Panc1 (cell line): ENCODE data around the gene PLCB4. TPM values are rescaled to one million over a fixed set of nuclear protein-coding genes. Genes with fewer than 3 reads are reported as not detected.

Experiments used
- ATAC-seq: fragments of 200-7000 bp; cut with Tn5 transposase; 2 replicates; pipeline ENCODE4 v1.9.1; 2020; ENCODE audit warnings: mild to moderate bottlenecking, moderate library complexity
- BruUV-seq: library from RNA; stranded (reverse); fragments of 400-500 nt; replicated peaks from 2 replicates; lab custom pipeline; 2021; lab: Mats Ljungman, UMichigan
- CTCF ChIA-PET: fragments of 300-600 bp; sonication (Branson Sonifier 250); formaldehyde crosslinking; loops from one replicate; lab custom pipeline; 2022; ENCODE audit warnings: antibody characterized with exemption; lab: Charles Lee
- POLR2A ChIA-PET: fragments of 300-600 bp; sonication (Branson Sonifier 250); formaldehyde crosslinking; loops from one replicate; lab custom pipeline; 2022; ENCODE audit warnings: antibody characterized with exemption; lab: Charles Lee
- DNase-seq: peaks from one replicate; pipeline ENCODE4 v3.0.0-alpha.2; 2010; ENCODE audit warnings: low read depth, low spot score
- H3K27ac ChIP-seq: 2 replicates; pipeline ENCODE4 v1.5.1; 2011; ENCODE audit warnings: mild to moderate bottlenecking, low read length, inconsistent platforms
- H3K27me3 ChIP-seq: fragments of 200-500 bp; sonication (Bioruptor generic); 2 replicates; pipeline ENCODE4 v1.6.0; 2014; ENCODE audit warnings: low read length, inconsistent platforms; ENCODE audit not compliant: control insufficient read depth, insufficient read depth
- H3K36me3 ChIP-seq: fragments of 200-500 bp; sonication (Bioruptor generic); 2 replicates; pipeline ENCODE4 v1.5.1; 2014; ENCODE audit warnings: inconsistent platforms, mild to moderate bottlenecking, low read length, moderate library complexity; ENCODE audit not compliant: control insufficient read depth, insufficient read depth
- H3K4me1 ChIP-seq: 2 replicates; pipeline ENCODE4 v1.5.1; 2011; ENCODE audit warnings: inconsistent platforms, mild to moderate bottlenecking, low read length, moderate library complexity; ENCODE audit not compliant: control insufficient read depth, insufficient read depth
- H3K4me3 ChIP-seq, 2 experiments: 2 replicates each; pipeline ENCODE4 v1.5.1; 2011 to 2012; ENCODE audit warnings: low read depth in 2 of 2, low read length in 2 of 2, mild to moderate bottlenecking in 2 of 2, inconsistent platforms in 1 of 2, moderate library complexity in 1 of 2
- H3K9me3 ChIP-seq: fragments of 200-500 bp; sonication (Bioruptor generic); 2 replicates; pipeline ENCODE4 v1.5.1; 2014; ENCODE audit warnings: low read depth, mild to moderate bottlenecking, inconsistent platforms, low read length, moderate library complexity; ENCODE audit not compliant: control insufficient read depth, insufficient read depth
- CTCF ChIP-seq: fragments of 450-650 bp; IDR thresholded peaks from 2 replicates; pipeline ENCODE4 v1.5.1; 2017; ENCODE audit warnings: mild to moderate bottlenecking
- POLR2AphosphoS5 ChIP-seq: IDR thresholded peaks from 2 replicates; pipeline ENCODE4 v1.6.1; 2012; ENCODE audit warnings: mild to moderate bottlenecking, low read depth, low read length, moderate library complexity
- REST ChIP-seq, 2 experiments: IDR thresholded peaks; 2 replicates each; pipeline ENCODE4 v1.6.1; 2011 to 2012; ENCODE audit warnings: low read depth in 2 of 2, control low read depth in 1 of 2, low read length in 1 of 2, mild to moderate bottlenecking in 1 of 2, moderate library complexity in 1 of 2; ENCODE audit not compliant: insufficient read depth in 1 of 2
- SIN3A ChIP-seq: IDR thresholded peaks from 2 replicates; pipeline ENCODE4 v1.6.1; 2012; ENCODE audit warnings: low read depth, mild to moderate bottlenecking, low read length, moderate library complexity, borderline replicate concordance; ENCODE audit not compliant: insufficient read depth
- TCF7L2 ChIP-seq: IDR thresholded peaks from 2 replicates; pipeline ENCODE4 v1.6.1; 2011; ENCODE audit warnings: mild to moderate bottlenecking, low read depth, low read length, inconsistent platforms
- in situ Hi-C: cut with HindIII; loops from 2 replicates; pipeline ENCODE4 v1.10.0; 2016; ENCODE audit warnings: low sequenced_read_pairs, low pct_unique_long_range_greater_than_20kb
- intact Hi-C: fragments of 100-400 bp; cut with micrococcal nuclease; formaldehyde crosslinking; loops from one replicate; pipeline ENCODE4 v1.10.0; 2022; ENCODE audit not compliant: unreplicated experiment
- total RNA-seq: library from RNA; stranded (reverse); gene quantifications from one replicate; pipeline ENCODE4 v1.2.1, GENCODE V29; 2021; ENCODE audit not compliant: unreplicated experiment

PLCB4 gene
- total RNA-seq, 1 experiment from 2014 or later, result 1.5 TPM

- in situ Hi-C loops, result no loop called here
- ChIA-PET CTCF (interaction anchor here (0.6 kb wide), 1 partner anchor 453 kb away, joined by 3 read pairs; no protein-coding TSS in a partner anchor), POLR2A (no interaction called here)
- no peak overlapping the region for H3K27ac ChIP-seq
- TF ChIP-seq CTCF (no peak), TCF7L2 (no peak), SIN3A (no peak), POLR2AphosphoS5 (no peak), REST (IDR thresholded peaks at IDR 0.05; ENCODE audit: insufficient read depth in 1 of 2, low read depth in 2 of 2, low read length in 1 of 2) (no peak)
- H3K9me3 ChIP-seq, result no peaks in the 10 kb centered on the region
- no peaks in the 10 kb centered on the region for H3K27me3 ChIP-seq
- ATAC-seq (no peak), DNase-seq (no peak)
- BruUV-seq, result no TSS peak
- no peaks in the 10 kb centered on the region for H3K36me3 ChIP-seq
- intact Hi-C loops, result no loop called here
- H3K4me1 ChIP-seq, result no peaks in the 10 kb centered on the region
- no peak overlapping the region for H3K4me3 ChIP-seq
Measured at GRCh38 chr20:9306521-9306920, 237.6 kb downstream of the PLCB4 start.

GRCh38 chr20:9308056-9308455 is 239.2 kb downstream of the PLCB4 start:
- Histone ChIP-seq H3K36me3 (no peaks in the 10 kb centered on the region), H3K27me3 (no peaks in the 10 kb centered on the region), H3K4me1 (no peaks in the 10 kb centered on the region), H3K4me3 (no peak overlapping the region), H3K27ac (no peak overlapping the region), H3K9me3 (no peaks in the 10 kb centered on the region)
- DNase-seq (no peak), ATAC-seq (no peak)
- POLR2A ChIA-PET, result no interaction called here
- intact Hi-C loops (no loop called here), in situ Hi-C loops (no loop called here)
- no TSS peak for BruUV-seq
- TF ChIP-seq POLR2AphosphoS5, result no peak
- TF ChIP-seq TCF7L2, result no peak
- no peak for TF ChIP-seq SIN3A
- no peak for TF ChIP-seq CTCF
- no peak for TF ChIP-seq REST (IDR thresholded peaks at IDR 0.05; ENCODE audit: insufficient read depth in 1 of 2, low read depth in 2 of 2, low read length in 1 of 2)
- CTCF ChIA-PET, result no interaction called here
